Stimulated activated memory B cell treated with anti-CD40 and anti-IgM and Interleukin-4, amounts not matched to agents 10 μg/mL and 1 μg/mL and 100 μg/mL, for 72 hours (primary cell): ENCODE data around the gene CAB39.

ENCODE experiments used
- ATAC-seq: fragments of 150-1000 bp; cut with Tn5 transposase; 2 replicates; pipeline ENCODE4 v1.10.0; 2021
- H3K27ac Mint-ChIP-seq: one replicate; pipeline ENCODE4 v1.8.0; 2022; ENCODE audit warnings: mild to moderate bottlenecking, mixed read lengths
- H3K27me3 Mint-ChIP-seq: one replicate; pipeline ENCODE4 v1.8.0; 2022; ENCODE audit warnings: mixed read lengths
- H3K36me3 Mint-ChIP-seq: one replicate; pipeline ENCODE4 v1.8.0; 2022; ENCODE audit warnings: mixed read lengths
- H3K4me1 Mint-ChIP-seq: one replicate; pipeline ENCODE4 v1.8.0; 2022; ENCODE audit warnings: mixed read lengths
- H3K4me3 Mint-ChIP-seq: one replicate; pipeline ENCODE4 v1.8.0; 2022; ENCODE audit warnings: mild to moderate bottlenecking, moderate library complexity, mixed read lengths
- H3K9me3 Mint-ChIP-seq: one replicate; pipeline ENCODE4 v1.8.0; 2022; ENCODE audit warnings: mixed read lengths

CAB39 gene

DNA sequence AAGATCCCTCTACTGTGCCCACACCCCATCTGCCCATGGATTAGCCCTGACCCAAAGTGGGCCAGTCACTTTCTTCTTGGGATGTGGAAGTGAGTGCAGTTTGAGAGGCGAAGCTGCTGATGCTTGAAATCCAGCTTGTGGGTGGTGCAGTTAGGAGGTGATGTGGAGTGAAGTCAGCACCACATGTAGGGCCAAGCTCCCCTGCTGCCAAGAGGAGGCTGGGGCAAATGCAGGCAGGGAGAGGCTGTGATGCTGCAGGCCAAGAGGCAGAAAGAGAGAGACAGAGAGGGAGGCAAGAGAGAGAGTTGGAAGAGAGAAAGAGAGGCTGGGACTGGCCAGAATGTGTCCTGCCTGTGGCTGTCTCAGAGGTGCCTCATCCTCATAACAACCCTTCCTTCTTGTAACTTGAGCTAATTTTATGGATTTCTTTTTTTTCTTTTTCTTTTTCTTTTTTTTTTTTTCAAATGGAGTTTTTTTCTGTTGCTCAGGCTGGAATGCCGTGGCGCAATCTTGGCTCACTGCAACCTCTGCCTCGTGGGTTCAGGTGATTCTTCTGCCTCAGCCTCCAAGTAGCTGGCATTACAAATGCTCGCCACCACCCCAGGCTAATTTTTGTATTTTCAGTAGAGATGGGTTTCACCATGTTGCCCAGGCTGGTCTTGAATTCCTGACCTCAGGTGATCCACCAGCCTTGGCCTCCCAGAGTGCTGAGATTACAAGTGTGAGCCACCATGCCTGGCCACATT lies 35.3 kb upstream of the CAB39 start:
- Mint-ChIP-seq H3K4me1 (peaks cover 11% of the 10 kb centered on the region), H3K36me3 (peaks cover 5% of the 10 kb centered on the region), H3K27ac (no peak overlapping the region), H3K27me3 (no peaks in the 10 kb centered on the region), H3K4me3 (no peak overlapping the region), H3K9me3 (peaks cover 3% of the 10 kb centered on the region)
- no peak for ATAC-seq

DNA sequence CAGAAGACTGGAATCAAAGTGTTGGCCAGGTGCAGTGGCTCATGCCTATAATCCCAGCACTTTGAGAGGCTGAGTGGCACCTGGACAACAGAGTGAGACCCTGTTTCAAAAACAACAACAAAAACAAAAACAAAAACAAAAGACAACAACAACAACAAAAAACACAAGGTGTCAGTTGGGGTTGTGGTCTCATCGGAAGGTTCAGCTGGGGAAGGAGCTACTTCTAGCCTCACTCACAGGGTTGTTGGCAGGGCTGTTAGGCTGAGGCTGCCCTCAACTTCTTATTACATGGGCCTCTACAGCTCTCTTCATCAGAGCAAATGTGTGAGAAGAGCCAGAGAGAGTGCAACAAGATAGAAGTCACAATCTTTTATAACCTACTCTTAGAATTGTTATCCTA lies 34.6 kb upstream of the CAB39 start:
- Mint-ChIP-seq H3K4me3 (no peak overlapping the region), H3K27me3 (no peaks in the 10 kb centered on the region), H3K9me3 (peaks cover 3% of the 10 kb centered on the region), H3K36me3 (peaks cover 5% of the 10 kb centered on the region), H3K4me1 (peaks cover 11% of the 10 kb centered on the region), H3K27ac (no peak overlapping the region)
- no peak for ATAC-seq

DNA sequence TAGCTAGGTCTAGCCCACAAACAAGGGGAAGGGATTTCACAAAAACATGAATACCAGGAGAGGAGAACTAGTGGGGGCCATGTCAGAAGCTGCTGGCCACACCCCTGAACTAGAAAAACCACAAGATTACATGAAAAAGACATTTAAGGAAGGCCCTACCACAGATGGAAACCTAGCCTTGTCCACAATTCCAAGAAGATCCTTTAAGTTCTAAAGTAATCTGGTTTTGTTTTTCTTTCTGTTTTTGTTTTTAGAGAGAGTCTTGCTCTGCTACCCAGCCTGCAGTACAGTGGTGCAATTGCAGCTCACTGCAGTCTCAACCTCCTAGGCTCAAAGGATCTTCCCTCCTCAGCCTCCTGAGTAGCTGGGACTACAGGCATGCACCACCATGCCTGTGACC lies 34.2 kb upstream of the CAB39 start:
- H3K4me1 Mint-ChIP-seq = peaks cover 11% of the 10 kb centered on the region
- H3K4me3 Mint-ChIP-seq = no peak overlapping the region
- ATAC-seq = no peak
- H3K36me3 Mint-ChIP-seq = peaks cover 5% of the 10 kb centered on the region
- H3K9me3 Mint-ChIP-seq = peaks cover 3% of the 10 kb centered on the region
- H3K27me3 Mint-ChIP-seq = no peaks in the 10 kb centered on the region
- H3K27ac Mint-ChIP-seq = no peak overlapping the region

DNA sequence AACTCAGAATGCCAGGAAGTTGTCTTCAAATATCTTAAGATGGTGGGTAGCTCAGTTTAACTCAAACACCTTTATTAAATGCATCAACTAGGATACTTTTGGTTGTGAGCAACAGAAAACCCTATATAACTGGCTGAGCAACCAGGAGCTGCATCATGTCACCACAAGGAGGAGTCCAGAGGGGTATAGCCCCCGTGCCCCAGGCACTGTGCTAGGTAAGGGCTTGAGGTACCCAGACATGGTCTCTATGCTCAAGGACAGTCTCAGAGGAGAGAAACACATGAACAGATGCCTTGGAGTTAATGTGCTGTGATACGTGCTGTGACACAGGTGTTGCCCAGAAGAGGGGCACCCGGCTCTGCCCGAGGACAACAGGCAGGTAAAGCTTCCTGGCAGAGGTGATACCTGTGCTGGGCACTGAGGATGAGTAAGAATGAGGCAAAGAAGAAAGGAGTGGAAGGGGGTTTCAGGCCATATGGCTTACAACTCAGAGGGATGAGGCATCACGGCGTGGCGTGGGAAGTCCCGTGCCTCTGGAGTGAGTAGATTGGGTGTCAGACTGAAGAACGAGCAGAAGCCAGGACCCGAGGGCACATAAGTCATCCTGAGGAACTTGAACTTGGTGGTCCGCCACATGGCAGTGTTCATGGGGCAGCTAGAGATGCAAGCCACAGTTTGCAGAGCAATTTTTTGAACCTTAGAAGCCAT lies 32.0 kb upstream of the CAB39 start:
- Mint-ChIP-seq H3K9me3 (peaks cover 3% of the 10 kb centered on the region), H3K36me3 (peaks cover 5% of the 10 kb centered on the region), H3K4me3 (no peak overlapping the region), H3K27ac (no peak overlapping the region), H3K4me1 (peaks cover 11% of the 10 kb centered on the region), H3K27me3 (no peaks in the 10 kb centered on the region)
- ATAC-seq = no peak

DNA sequence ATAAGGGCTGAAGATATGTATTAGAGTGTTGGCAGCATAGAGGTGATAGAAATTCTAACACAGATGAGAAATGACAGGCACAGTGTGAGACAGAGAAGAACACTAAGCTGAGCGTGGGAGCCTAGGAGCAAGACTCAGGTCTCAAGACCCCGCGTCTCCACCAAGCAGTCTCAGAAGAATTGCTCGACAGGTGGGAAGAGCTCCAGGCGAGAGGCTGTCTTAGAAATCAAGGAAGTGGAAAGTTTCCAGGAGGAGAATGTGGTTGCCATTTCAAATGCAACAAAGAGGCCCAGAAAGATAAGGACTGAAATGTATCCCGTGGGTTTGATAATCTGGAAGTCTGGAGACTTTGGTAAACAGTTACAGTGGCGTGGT lies 31.5 kb upstream of the CAB39 start:
- H3K9me3 Mint-ChIP-seq = peaks cover 3% of the 10 kb centered on the region
- no peaks in the 10 kb centered on the region for H3K27me3 Mint-ChIP-seq
- H3K4me3 Mint-ChIP-seq = no peak overlapping the region
- peaks cover 5% of the 10 kb centered on the region for H3K36me3 Mint-ChIP-seq
- peaks cover 11% of the 10 kb centered on the region for H3K4me1 Mint-ChIP-seq
- H3K27ac Mint-ChIP-seq = no peak overlapping the region
- ATAC-seq = no peak

DNA sequence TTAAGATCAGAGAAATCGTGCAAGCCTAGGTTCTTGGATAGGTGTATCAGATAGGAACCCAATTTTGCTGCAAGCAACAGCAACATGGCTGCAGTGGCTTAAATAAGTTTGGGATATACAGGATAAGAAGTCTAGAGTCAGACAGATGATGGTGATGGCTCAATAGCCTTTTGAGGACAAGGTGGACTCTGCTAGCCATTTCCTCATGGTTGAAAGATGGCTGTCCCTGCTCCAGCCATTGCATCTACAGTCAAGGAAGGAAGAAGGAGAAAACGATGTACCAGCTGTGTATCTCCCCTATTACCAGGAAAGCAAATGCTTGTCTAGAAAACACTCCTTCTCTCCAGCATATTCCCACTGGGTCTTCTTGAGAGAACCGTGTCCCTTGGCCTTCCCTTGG lies 30.1 kb upstream of the CAB39 start:
- no peaks in the 10 kb centered on the region for H3K9me3 Mint-ChIP-seq
- H3K27ac Mint-ChIP-seq = no peak overlapping the region
- peaks cover 7% of the 10 kb centered on the region for H3K4me1 Mint-ChIP-seq
- no peaks in the 10 kb centered on the region for H3K36me3 Mint-ChIP-seq
- H3K27me3 Mint-ChIP-seq = no peaks in the 10 kb centered on the region
- ATAC-seq = no peak
- H3K4me3 Mint-ChIP-seq = no peak overlapping the region

DNA sequence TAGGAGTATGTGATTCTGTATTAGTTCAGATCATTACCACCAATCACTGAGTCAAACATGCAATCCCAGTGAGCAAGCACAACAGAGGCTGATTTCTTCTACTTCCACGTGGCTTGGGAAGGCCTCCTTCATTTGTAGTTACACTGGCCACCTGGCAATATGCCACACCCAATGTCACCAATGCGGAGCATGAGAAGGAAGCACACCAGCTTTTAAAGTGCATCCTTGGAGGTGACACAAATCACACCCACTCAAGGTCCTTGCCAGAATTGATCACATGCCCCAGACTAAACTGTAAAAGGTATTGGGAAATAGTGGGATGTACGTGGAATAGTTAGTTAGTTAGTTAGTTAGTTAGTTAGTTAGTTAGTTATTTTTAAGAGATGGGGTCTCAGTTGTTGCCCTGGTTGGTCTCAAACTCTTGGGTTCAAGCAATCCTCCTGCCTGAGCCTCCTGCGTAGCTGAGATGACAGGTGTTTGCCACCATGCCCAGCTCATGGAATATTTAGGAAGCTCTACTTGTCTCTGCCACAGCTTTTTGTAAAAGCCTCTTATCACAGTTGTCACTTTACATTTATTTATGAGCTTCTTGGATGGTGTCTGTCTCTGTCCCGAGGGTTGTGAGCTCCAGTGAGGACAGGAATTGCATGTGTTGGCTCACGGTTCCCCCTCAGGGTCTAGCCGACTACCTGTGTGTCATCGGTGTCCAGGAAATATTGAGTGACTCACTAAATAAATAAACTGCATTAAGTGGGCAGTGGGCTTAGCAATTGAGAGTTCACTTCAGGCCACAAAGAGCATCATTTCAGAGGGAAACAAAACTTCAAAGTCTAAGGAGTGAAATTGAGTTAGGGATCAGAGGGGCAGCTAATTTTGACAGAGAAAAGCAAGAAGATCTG lies 28.1 kb upstream of the CAB39 start:
- H3K27ac Mint-ChIP-seq = no peak overlapping the region
- peaks cover 7% of the 10 kb centered on the region for H3K4me1 Mint-ChIP-seq
- no peak overlapping the region for H3K4me3 Mint-ChIP-seq
- H3K27me3 Mint-ChIP-seq = no peaks in the 10 kb centered on the region
- no peaks in the 10 kb centered on the region for H3K36me3 Mint-ChIP-seq
- no peaks in the 10 kb centered on the region for H3K9me3 Mint-ChIP-seq
- ATAC-seq = no peak

DNA sequence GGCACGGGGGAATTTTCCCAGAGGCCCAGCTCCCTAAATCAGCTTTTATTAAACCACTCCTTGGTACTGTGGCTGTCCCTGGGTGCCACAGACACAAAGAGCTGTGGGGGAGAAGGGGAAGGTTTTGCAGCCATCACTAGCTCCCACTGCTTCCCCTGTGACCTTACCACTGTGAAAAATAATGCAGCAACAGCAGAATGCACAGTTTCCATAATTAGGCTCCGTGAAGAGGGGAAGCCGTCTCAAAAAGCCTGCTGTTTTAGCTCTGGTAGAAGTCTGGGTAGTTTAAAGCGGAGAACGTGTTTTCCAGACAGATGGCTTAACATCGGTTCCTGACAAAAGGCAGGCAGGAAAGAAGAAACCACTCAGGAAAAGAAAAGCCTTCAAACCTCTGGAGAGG lies 27.5 kb upstream of the CAB39 start:
- H3K4me1 Mint-ChIP-seq = peaks cover 7% of the 10 kb centered on the region
- H3K9me3 Mint-ChIP-seq = no peaks in the 10 kb centered on the region
- no peaks in the 10 kb centered on the region for H3K36me3 Mint-ChIP-seq
- H3K4me3 Mint-ChIP-seq = no peak overlapping the region
- no peaks in the 10 kb centered on the region for H3K27me3 Mint-ChIP-seq
- H3K27ac Mint-ChIP-seq = no peak overlapping the region
- ATAC-seq = no peak

DNA sequence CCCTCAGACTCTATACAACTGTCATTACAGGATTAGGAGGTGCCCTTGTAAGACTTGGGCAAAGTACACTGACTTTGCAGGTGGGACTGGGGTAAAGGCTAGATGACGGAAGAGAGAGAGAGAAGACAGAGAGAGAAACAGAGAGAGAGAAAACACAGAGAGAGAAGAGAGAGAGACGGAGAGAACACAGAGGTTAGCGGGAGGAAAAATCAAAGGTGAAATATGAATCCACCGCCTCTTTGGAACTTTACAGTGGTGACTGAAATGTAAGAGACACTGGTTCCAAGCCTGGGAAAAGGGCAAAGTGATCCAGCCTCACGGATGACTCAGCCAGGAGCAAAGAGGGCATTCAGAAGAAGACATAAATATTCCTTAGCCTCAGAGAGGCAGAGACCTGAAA lies 25.1 kb upstream of the CAB39 start:
- no peak overlapping the region for H3K27ac Mint-ChIP-seq
- H3K27me3 Mint-ChIP-seq = no peaks in the 10 kb centered on the region

DNA sequence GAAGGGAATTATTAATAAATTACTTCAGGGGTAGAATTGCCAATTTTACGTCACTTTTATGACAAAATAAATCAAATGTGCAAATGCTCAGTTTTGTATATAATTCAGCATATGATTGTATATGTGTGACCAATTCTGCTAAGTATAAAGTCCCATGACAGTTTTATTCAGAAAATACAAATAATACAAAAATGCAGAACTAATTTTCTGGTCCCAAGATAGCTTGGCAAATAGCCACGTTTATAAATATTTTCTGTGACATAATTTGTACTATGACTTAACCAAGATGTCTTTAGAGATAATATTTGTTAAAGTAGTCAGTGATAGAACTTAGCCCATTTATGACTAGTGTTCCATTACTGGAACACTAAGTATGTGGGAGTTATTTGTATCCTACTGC lies 24.2 kb upstream of the CAB39 start:
- Mint-ChIP-seq H3K36me3 (no peaks in the 10 kb centered on the region), H3K4me1 (no peaks in the 10 kb centered on the region), H3K27me3 (no peaks in the 10 kb centered on the region), H3K9me3 (no peaks in the 10 kb centered on the region), H3K4me3 (no peak overlapping the region), H3K27ac (no peak overlapping the region)
- ATAC-seq = no peak

More for the DNA sequence above, 25.1 kb upstream of the CAB39 start:
- Mint-ChIP-seq H3K36me3 (no peaks in the 10 kb centered on the region), H3K4me1 (no peaks in the 10 kb centered on the region), H3K9me3 (no peaks in the 10 kb centered on the region), H3K4me3 (no peak overlapping the region)
- ATAC-seq = no peak

DNA sequence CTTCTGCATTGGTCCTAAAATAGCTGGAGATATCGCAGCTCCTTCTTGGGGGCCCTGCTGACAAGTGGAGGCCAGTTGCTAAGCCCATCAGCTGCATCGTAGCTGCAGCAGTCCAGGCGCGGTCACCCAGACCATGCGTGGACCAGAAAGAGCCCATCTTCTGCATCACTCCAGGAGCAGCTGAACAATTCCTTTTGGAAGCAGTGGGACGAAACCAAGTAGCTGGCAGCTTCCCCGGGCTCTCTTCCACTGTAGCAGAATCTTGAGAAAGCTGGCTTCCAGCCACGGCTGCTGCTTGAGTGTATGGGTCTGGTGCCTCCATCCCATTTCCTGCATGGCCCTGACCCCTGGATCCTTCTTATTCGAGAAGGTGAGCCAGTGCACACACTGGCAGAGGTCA lies 22.2 kb upstream of the CAB39 start:
- Mint-ChIP-seq H3K4me3 (no peak overlapping the region), H3K9me3 (no peaks in the 10 kb centered on the region), H3K27ac (no peak overlapping the region), H3K36me3 (no peaks in the 10 kb centered on the region), H3K27me3 (no peaks in the 10 kb centered on the region), H3K4me1 (peaks cover 8% of the 10 kb centered on the region)
- no peak for ATAC-seq

DNA sequence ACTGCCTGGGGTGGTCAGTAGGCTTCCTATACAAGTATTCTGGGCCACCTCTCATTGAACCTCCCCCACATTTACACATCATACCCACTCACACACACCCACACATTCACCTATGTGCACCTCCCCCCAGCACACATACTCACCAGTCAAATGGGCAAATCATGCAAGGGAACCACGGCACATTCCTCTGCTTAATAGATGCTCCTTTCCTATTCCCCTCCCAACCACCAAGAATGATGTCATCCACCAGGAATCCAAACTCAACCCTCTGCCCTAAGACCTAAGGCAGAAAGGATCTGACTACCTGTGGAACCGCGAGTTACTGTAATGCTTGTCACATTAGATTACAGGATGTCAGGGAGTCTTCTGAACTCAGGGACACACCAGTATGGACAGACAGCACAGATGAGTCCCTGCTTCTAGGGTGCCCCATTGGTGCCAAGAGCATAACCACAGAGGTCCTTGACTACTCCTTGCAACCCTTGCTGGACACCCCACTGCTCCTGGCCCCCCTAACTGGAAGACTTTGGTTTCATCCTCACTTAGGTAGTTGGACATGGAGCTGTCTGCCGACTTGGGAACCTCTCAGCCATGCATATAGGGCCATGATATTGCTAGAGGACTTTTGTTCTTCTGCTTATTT lies 21.5 kb upstream of the CAB39 start:
- Mint-ChIP-seq H3K4me1 (peaks cover 8% of the 10 kb centered on the region), H3K27ac (no peak overlapping the region)

DNA sequence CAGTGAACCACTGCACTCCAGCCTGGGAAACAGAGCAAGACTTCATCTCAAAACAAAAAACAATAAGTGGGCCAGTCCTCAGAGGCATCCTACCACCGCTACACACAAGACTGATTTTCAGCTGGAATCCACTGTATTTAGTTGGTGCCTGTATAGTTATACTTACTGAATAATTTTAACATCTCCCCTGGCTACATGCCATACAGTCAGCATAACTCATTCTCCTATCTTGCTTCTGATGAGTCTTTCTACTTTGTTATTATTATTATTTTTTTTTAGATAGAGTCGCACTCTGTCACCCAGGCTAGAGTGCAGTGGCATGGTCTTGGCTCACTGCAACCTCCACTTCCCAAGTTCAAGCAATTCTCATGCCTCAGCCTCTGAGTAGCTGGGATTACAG lies 19.9 kb upstream of the CAB39 start:
- Mint-ChIP-seq H3K4me1 (peaks cover 8% of the 10 kb centered on the region), H3K4me3 (no peak overlapping the region), H3K27me3 (no peaks in the 10 kb centered on the region), H3K9me3 (no peaks in the 10 kb centered on the region), H3K36me3 (no peaks in the 10 kb centered on the region), H3K27ac (no peak overlapping the region)
- no peak for ATAC-seq

More for the DNA sequence above, 21.5 kb upstream of the CAB39 start:
- Mint-ChIP-seq H3K27me3 (no peaks in the 10 kb centered on the region), H3K4me3 (no peak overlapping the region), H3K36me3 (no peaks in the 10 kb centered on the region), H3K9me3 (no peaks in the 10 kb centered on the region)
- ATAC-seq = no peak

DNA sequence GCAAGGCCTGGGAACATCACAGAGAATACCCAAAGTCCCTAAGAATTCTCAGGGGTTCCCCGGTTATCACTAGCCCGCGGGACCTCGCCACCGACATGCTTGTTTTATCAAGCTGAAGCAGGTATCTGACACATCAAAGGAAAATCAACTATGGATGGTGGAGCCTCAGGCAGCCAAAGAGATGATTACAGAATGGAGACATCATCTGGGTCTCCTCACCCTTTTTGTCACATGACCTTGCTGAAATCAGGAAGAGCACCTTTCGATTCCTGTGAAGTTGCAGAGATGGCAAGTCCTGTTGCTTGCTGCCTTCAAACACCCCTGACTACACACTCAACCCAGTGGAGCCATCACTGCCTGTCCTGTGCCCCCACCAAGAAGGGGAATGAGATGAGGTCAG lies 19.2 kb upstream of the CAB39 start:
- Mint-ChIP-seq H3K27me3 (no peaks in the 10 kb centered on the region), H3K4me3 (no peak overlapping the region), H3K36me3 (no peaks in the 10 kb centered on the region), H3K4me1 (peaks cover 8% of the 10 kb centered on the region), H3K27ac (no peak overlapping the region), H3K9me3 (no peaks in the 10 kb centered on the region)
- ATAC-seq = no peak

DNA sequence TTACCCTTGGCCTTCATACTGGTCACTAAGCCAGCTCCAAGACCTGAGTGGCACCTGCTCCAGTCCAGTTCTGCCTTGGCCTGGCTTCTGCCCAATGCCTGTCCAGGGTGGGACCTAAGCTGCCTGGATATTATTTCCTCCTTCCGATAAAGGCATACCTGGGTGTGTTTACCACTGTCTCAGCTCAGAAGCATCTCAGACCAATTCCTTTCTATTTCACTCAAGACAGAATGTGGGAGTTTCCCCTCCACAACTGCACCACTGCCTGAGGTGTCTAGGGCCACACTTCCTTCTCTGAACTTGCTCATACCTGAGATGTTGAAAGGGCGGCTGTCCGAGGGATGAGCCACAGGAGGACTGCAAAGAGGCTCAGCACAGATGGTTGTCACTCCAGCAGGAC lies 18.4 kb upstream of the CAB39 start:
- peak overlapping the region; percentile 14 for H3K27ac Mint-ChIP-seq
- H3K27me3 Mint-ChIP-seq = no peaks in the 10 kb centered on the region
- H3K4me3 Mint-ChIP-seq = no peak overlapping the region
- H3K9me3 Mint-ChIP-seq = no peaks in the 10 kb centered on the region
- peak; percentile 73 for ATAC-seq
- H3K4me1 Mint-ChIP-seq = peaks cover 8% of the 10 kb centered on the region
- no peaks in the 10 kb centered on the region for H3K36me3 Mint-ChIP-seq
